HepG2 (cell line): ENCODE results near the gene SLC24A4.

ENCODE experiments used
- NFYB ChIP-seq: sonication (generic); formaldehyde crosslinking; IDR thresholded peaks from 2 replicates; pipeline ENCODE4 v1.4.0; 2020; ENCODE audit warnings: missing genetic modification reagents
- SIN3A ChIP-seq: IDR thresholded peaks from 2 replicates; pipeline ENCODE4 v1.6.1; 2011; ENCODE audit warnings: low read depth, mild to moderate bottlenecking, control low read depth, low read length, borderline replicate concordance

- TF ChIP-seq SIN3A = no peak
- no peak for TF ChIP-seq NFYB (CRISPR knock-in tag)
Measured at GRCh38 chr14:92453691-92454090, 130.7 kb downstream of the SLC24A4 start.
